H1 (cell line): Measurements from ENCODE around the gene MSTO1.

Experiments used
- BRCA1 ChIP-seq: IDR thresholded peaks from 2 replicates; pipeline ENCODE4 v1.6.1; 2012; ENCODE audit warnings: low read depth, low read length, improper control_type of control experiment
- CTCF ChIP-seq, 3 experiments: IDR thresholded peaks; 1 replicate in 2 of 3; 2 replicates in 1 of 3; pipeline versions ENCODE4 v1.5.1 to v1.6.1; 2011; ENCODE audit warnings: low read length in 3 of 3, mild to moderate bottlenecking in 3 of 3, inconsistent platforms in 2 of 3, low read depth in 1 of 3, moderate library complexity in 1 of 3; ENCODE audit not compliant: insufficient read depth in 1 of 3; ENCODE audit errors: control extremely low read depth in 1 of 3
- GABPA ChIP-seq: IDR thresholded peaks from 2 replicates; pipeline ENCODE4 v1.6.1; 2011; ENCODE audit warnings: mild to moderate bottlenecking, low read length, moderate library complexity, borderline replicate concordance; ENCODE audit not compliant: insufficient read depth
- MAX ChIP-seq: IDR thresholded peaks from 2 replicates; pipeline ENCODE4 v1.6.1; 2012; ENCODE audit warnings: inconsistent platforms
- POLR2A ChIP-seq, 2 experiments: IDR thresholded peaks; 1 replicate in 1 of 2; 2 replicates in 1 of 2; pipeline ENCODE4 v1.6.1; 2011; ENCODE audit warnings: low read depth in 2 of 2, low read length in 2 of 2, mild to moderate bottlenecking in 2 of 2; ENCODE audit errors: control extremely low read depth in 1 of 2
- POLR2AphosphoS5 ChIP-seq: IDR thresholded peaks from 2 replicates; pipeline ENCODE4 v1.6.1; 2011; ENCODE audit warnings: low read depth, low read length
- RXRA ChIP-seq: IDR thresholded peaks from 2 replicates; pipeline ENCODE4 v1.6.1; 2011; ENCODE audit warnings: low read depth, mild to moderate bottlenecking, low read length, moderate library complexity; ENCODE audit not compliant: insufficient read depth
- SIN3A ChIP-seq, 2 experiments: IDR thresholded peaks in 1 of 2; conservative IDR thresholded peaks in 1 of 2; 2 replicates each; pipeline ENCODE4 v1.6.1; 2011 to 2012; ENCODE audit warnings: low read length in 2 of 2, improper control_type of control experiment in 1 of 2, low read depth in 1 of 2, mild to moderate bottlenecking in 1 of 2
- TAF1 ChIP-seq: IDR thresholded peaks from 2 replicates; pipeline ENCODE4 v1.6.1; 2011; ENCODE audit warnings: mild to moderate bottlenecking, low read depth, low read length
- ZNF274 ChIP-seq: IDR thresholded peaks from 2 replicates; pipeline ENCODE4 v1.7.0; 2012; ENCODE audit warnings: low read length, borderline replicate concordance; ENCODE audit errors: extremely low read depth
- TF ChIP-seq, protein P1 (sequence below): IDR thresholded peaks from 2 replicates; pipeline ENCODE4 v1.6.1; 2012; ENCODE audit warnings: low read length, inconsistent platforms

GRCh38 chr1:155640367-155640766 is 30.3 kb downstream of the MSTO1 start:
- TF ChIP-seq ZNF274: no peak
- TF ChIP-seq CTCF (IDR thresholded peaks at IDR 0.05; ENCODE audit: control extremely low read depth in 1 of 3, insufficient read depth in 1 of 3, low read depth in 1 of 3, low read length in 3 of 3): no peak
- TF ChIP-seq, protein P1, sequence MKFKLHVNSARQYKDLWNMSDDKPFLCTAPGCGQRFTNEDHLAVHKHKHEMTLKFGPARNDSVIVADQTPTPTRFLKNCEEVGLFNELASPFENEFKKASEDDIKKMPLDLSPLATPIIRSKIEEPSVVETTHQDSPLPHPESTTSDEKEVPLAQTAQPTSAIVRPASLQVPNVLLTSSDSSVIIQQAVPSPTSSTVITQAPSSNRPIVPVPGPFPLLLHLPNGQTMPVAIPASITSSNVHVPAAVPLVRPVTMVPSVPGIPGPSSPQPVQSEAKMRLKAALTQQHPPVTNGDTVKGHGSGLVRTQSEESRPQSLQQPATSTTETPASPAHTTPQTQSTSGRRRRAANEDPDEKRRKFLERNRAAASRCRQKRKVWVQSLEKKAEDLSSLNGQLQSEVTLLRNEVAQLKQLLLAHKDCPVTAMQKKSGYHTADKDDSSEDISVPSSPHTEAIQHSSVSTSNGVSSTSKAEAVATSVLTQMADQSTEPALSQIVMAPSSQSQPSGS: no peak
- no peak for TF ChIP-seq SIN3A (conservative IDR thresholded peaks at IDR 0.05 in 1 of 2, IDR thresholded peaks at IDR 0.05 in 1 of 2; ENCODE audit: low read depth in 1 of 2, low read length in 2 of 2)
- TF ChIP-seq GABPA: no peak
- TF ChIP-seq BRCA1: no peak
- TF ChIP-seq MAX: no peak
- TF ChIP-seq RXRA: no peak
- TF ChIP-seq POLR2A (IDR thresholded peaks at IDR 0.05; ENCODE audit: control extremely low read depth in 1 of 2, low read depth in 2 of 2, low read length in 2 of 2): no peak
- TF ChIP-seq TAF1: no peak
- TF ChIP-seq POLR2AphosphoS5: no peak
